Measurements from ENCODE around the gene FAM13A. TPM values are rescaled to one million over a fixed set of nuclear protein-coding genes. Genes with fewer than 3 reads are reported as not detected.

FAM13A gene
- total and polyA plus RNA-seq, 2 donors (not counting 1 experiment from before 2014, with no cell fraction given), result 0.51 to 2.1 TPM

DNA sequence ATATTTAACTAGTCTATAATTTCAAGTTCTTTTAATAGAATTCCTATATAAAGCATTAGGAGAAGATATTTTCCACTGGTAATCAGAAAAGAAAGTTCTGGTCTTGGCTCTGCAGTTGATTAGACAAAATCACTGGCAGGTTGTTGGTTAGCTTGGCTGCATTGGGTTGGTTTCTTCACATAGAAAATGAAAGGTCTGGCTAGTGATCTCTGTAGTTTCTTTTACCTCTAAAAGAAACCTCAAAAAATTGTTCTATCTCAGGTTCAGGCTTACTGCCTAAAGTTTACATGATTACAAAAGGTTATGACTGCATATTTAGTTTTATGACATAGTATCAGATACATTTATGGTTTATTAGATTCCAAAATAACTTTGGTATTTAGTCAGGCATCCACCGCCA lies 263.5 kb downstream of the FAM13A start:
- no peak overlapping the region for H3K4me3 ChIP-seq (ENCODE audit: control extremely low read depth in 1 of 5, extremely low read depth in 1 of 5, insufficient read depth in 1 of 5, low read depth in 2 of 5, low read length in 4 of 5)
- no peaks in the 10 kb centered on the region for H3K4me1 Mint-ChIP-seq
- no peak overlapping the region for H2AFZ ChIP-seq (ENCODE audit: insufficient read depth, low read depth, low read length, poor library complexity, severe bottlenecking)
- no peaks in the 10 kb centered on the region for H3K9me3 ChIP-seq (ENCODE audit: control extremely low read depth in 1 of 3, control insufficient read depth in 2 of 3, insufficient read depth in 1 of 3, low read length in 2 of 3)
- H3K4me2 ChIP-seq (replicated peaks; ENCODE audit: low read depth, low read length, poor library complexity, severe bottlenecking), result no peak overlapping the region
- intact Hi-C loops (cut with micrococcal nuclease), result no loop called here
- CTCF ChIA-PET, result no interaction called here
- no CpG with 5 or more reads among the region's 1 CpG for WGBS (ENCODE audit: insufficient coverage)
- ATAC-seq (ENCODE audit: low read depth) (no peak), DNase-seq (no peak)
- POLR2A ChIA-PET, result no interaction called here
- TF ChIP-seq, protein P1, sequence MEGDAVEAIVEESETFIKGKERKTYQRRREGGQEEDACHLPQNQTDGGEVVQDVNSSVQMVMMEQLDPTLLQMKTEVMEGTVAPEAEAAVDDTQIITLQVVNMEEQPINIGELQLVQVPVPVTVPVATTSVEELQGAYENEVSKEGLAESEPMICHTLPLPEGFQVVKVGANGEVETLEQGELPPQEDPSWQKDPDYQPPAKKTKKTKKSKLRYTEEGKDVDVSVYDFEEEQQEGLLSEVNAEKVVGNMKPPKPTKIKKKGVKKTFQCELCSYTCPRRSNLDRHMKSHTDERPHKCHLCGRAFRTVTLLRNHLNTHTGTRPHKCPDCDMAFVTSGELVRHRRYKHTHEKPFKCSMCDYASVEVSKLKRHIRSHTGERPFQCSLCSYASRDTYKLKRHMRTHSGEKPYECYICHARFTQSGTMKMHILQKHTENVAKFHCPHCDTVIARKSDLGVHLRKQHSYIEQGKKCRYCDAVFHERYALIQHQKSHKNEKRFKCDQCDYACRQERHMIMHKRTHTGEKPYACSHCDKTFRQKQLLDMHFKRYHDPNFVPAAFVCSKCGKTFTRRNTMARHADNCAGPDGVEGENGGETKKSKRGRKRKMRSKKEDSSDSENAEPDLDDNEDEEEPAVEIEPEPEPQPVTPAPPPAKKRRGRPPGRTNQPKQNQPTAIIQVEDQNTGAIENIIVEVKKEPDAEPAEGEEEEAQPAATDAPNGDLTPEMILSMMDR (IDR thresholded peaks at IDR 0.05), result no peak
- TF ChIP-seq EZH2 (IDR thresholded peaks at IDR 0.05; ENCODE audit: borderline replicate concordance, insufficient read depth, low read depth, low read length, poor library complexity, severe bottlenecking), result no peak
- H3K9me3 Mint-ChIP-seq (ENCODE audit: insufficient read depth), result no peaks in the 10 kb centered on the region
- no peak overlapping the region for H3K27ac Mint-ChIP-seq
- no peak overlapping the region for H3K27ac ChIP-seq (ENCODE audit: low read length in 2 of 2)
- H3K4me1 ChIP-seq (ENCODE audit: control insufficient read depth in 2 of 2, insufficient read depth in 2 of 2, low read length in 2 of 2), result no peaks in the 10 kb centered on the region
- H3K27me3 ChIP-seq (replicated peaks in 1 of 4; ENCODE audit: control extremely low read depth in 1 of 4, control insufficient read depth in 3 of 4, insufficient read depth in 4 of 4, low read length in 3 of 4), result no peaks in the 10 kb centered on the region
- no peaks in the 10 kb centered on the region for H3K36me3 ChIP-seq (replicated peaks in 1 of 2; ENCODE audit: control extremely low read depth in 1 of 2, control insufficient read depth in 1 of 2, extremely low read depth in 1 of 2, insufficient read depth in 2 of 2, low read length in 1 of 2)
- H3K27me3 Mint-ChIP-seq, result no peaks in the 10 kb centered on the region
- H3K4me3 Mint-ChIP-seq, result no peak overlapping the region
- H3K9ac ChIP-seq (ENCODE audit: low read length), result no peak overlapping the region
- H4K20me1 ChIP-seq (ENCODE audit: control insufficient read depth, insufficient read depth, low read length, poor library complexity, severe bottlenecking), result no peaks in the 10 kb centered on the region
- no peaks in the 10 kb centered on the region for H3K79me2 ChIP-seq (ENCODE audit: control insufficient read depth, insufficient read depth, low read length)

DNA sequence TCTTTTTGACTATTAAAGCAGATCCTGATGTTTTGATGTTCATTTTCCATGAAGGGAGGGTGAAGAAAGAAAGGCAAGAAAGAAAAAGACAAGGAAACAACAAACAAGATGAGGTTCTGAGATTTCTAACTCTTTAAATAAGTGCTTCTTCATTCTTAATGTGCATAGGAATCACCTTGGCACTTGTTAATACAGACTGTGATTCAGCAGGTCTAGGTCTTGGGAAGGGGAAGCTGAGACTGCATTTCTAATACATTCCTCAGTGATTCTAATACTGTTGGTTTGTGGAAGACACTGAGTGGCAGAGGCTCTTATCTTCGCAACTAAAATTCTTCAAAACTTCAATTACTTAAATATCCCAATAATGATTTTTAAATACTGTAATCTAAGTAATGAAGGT lies 264.2 kb downstream of the FAM13A start:
- Histone ChIP-seq H3K27me3 (replicated peaks in 1 of 4; ENCODE audit: control extremely low read depth in 1 of 4, control insufficient read depth in 3 of 4, insufficient read depth in 4 of 4, low read length in 3 of 4) (no peaks in the 10 kb centered on the region), H3K27ac (ENCODE audit: low read length in 2 of 2) (no peak overlapping the region), H4K20me1 (ENCODE audit: control insufficient read depth, insufficient read depth, low read length, poor library complexity, severe bottlenecking) (no peaks in the 10 kb centered on the region), H2AFZ (ENCODE audit: insufficient read depth, low read depth, low read length, poor library complexity, severe bottlenecking) (no peak overlapping the region), H3K9ac (ENCODE audit: low read length) (no peak overlapping the region), H3K36me3 (replicated peaks in 1 of 2; ENCODE audit: control extremely low read depth in 1 of 2, control insufficient read depth in 1 of 2, extremely low read depth in 1 of 2, insufficient read depth in 2 of 2, low read length in 1 of 2) (no peaks in the 10 kb centered on the region), H3K4me1 (ENCODE audit: control insufficient read depth in 2 of 2, insufficient read depth in 2 of 2, low read length in 2 of 2) (no peaks in the 10 kb centered on the region), H3K4me3 (ENCODE audit: control extremely low read depth in 1 of 5, extremely low read depth in 1 of 5, insufficient read depth in 1 of 5, low read depth in 2 of 5, low read length in 4 of 5) (no peak overlapping the region), H3K4me2 (replicated peaks; ENCODE audit: low read depth, low read length, poor library complexity, severe bottlenecking) (no peak overlapping the region), H3K9me3 (ENCODE audit: control extremely low read depth in 1 of 3, control insufficient read depth in 2 of 3, insufficient read depth in 1 of 3, low read length in 2 of 3) (no peaks in the 10 kb centered on the region), H3K79me2 (ENCODE audit: control insufficient read depth, insufficient read depth, low read length) (no peaks in the 10 kb centered on the region)
- ATAC-seq (ENCODE audit: low read depth), result no peak
- CTCF ChIA-PET, result no interaction called here
- Mint-ChIP-seq H3K27ac (no peak overlapping the region), H3K4me3 (no peak overlapping the region), H3K9me3 (ENCODE audit: insufficient read depth) (no peaks in the 10 kb centered on the region), H3K4me1 (no peaks in the 10 kb centered on the region), H3K27me3 (peaks cover under 1% of the 10 kb centered on the region)
- intact Hi-C loops (cut with micrococcal nuclease), result no loop called here
- WGBS (ENCODE audit: insufficient coverage), result no CpG with 5 or more reads among the region's 1 CpG
- POLR2A ChIA-PET, result no interaction called here
- TF ChIP-seq, protein P1 (IDR thresholded peaks at IDR 0.05), result no peak
- no peak for TF ChIP-seq EZH2 (IDR thresholded peaks at IDR 0.05; ENCODE audit: borderline replicate concordance, insufficient read depth, low read depth, low read length, poor library complexity, severe bottlenecking)
- DNase-seq, result no peak
